K562 (cell line): ENCODE results near the gene SIKE1. TPM values are rescaled to one million over a fixed set of nuclear protein-coding genes. Genes with fewer than 3 reads are reported as not detected.
A peak's percentile ranks its signal among the peaks of the same experiment; 100 is the strongest.

ENCODE experiments used
- ARID1B ChIP-seq: fragments of 450-650 bp; IDR thresholded peaks from 2 replicates; pipeline ENCODE4 v1.6.1; 2016; ENCODE audit warnings: antibody characterized with exemption, mild to moderate bottlenecking, inconsistent platforms
- CBX2 ChIP-seq: fragments of 200-600 bp; sonication (generic); IDR thresholded peaks from one replicate; pipeline ENCODE4 v1.6.1; 2012; ENCODE audit warnings: mild to moderate bottlenecking, low read length, inconsistent platforms; ENCODE audit not compliant: insufficient read depth, poor library complexity, severe bottlenecking
- CHD2 ChIP-seq: IDR thresholded peaks from 2 replicates; pipeline ENCODE4 v1.6.1; 2011; ENCODE audit warnings: low read depth, low read length
- HDAC6 ChIP-seq: IDR thresholded peaks from 2 replicates; pipeline ENCODE4 v1.6.1; 2012; ENCODE audit warnings: low read depth, mild to moderate bottlenecking, control low read depth, inconsistent platforms, low read length, moderate library complexity
- HNRNPK ChIP-seq: fragments of 200-400 bp; formaldehyde crosslinking; IDR thresholded peaks from one replicate; pipeline ENCODE4 v1.6.1; 2018; ENCODE audit warnings: mild to moderate bottlenecking, low read depth, low read length; ENCODE audit not compliant: poor library complexity, severe bottlenecking
- KAT8 ChIP-seq: fragments of 450-650 bp; IDR thresholded peaks from 2 replicates; pipeline ENCODE4 v1.6.1; 2016; ENCODE audit warnings: low read depth, mild to moderate bottlenecking
- NFXL1 ChIP-seq: fragments of 450-650 bp; formaldehyde crosslinking; IDR thresholded peaks from 2 replicates; pipeline ENCODE4 v1.4.0; 2021; ENCODE audit warnings: mild to moderate bottlenecking
- NRF1 ChIP-seq, 2 experiments: fragments of 450-650 bp; IDR thresholded peaks in 1 of 2; conservative IDR thresholded peaks in 1 of 2; 2 replicates each; pipeline ENCODE4 v1.6.1; 2014; ENCODE audit warnings: mild to moderate bottlenecking in 2 of 2
- POLR2AphosphoS2 ChIP-seq: IDR thresholded peaks from 2 replicates; pipeline ENCODE4 v1.6.1; 2012; ENCODE audit warnings: low read length, improper control_type of control experiment
- POLR3A ChIP-seq: IDR thresholded peaks from 2 replicates; pipeline ENCODE4 v1.6.1; 2011; ENCODE audit warnings: borderline replicate concordance, mild to moderate bottlenecking, moderate library complexity; ENCODE audit not compliant: insufficient read length, insufficient read depth; ENCODE audit errors: extremely low read depth
- PTRF ChIP-seq: fragments of 450-650 bp; IDR thresholded peaks from 2 replicates; pipeline ENCODE4 v1.6.1; 2016; ENCODE audit warnings: mild to moderate bottlenecking, missing genetic modification characterization, missing compliant biosample characterization
- RHOXF2B ChIP-seq: fragments of 250-450 bp; sonication (Bioruptor Pico); conservative IDR thresholded peaks from 2 replicates; pipeline ENCODE4 v1.5.1; 2021
- SMAD3 ChIP-seq: fragments of 450-650 bp; formaldehyde crosslinking; conservative IDR thresholded peaks from 2 replicates; pipeline ENCODE4 v1.4.0; 2020; ENCODE audit warnings: mild to moderate bottlenecking
- TSC22D4 ChIP-seq: fragments of 450-650 bp; IDR thresholded peaks from 2 replicates; pipeline ENCODE4 v1.6.1; 2016; ENCODE audit warnings: missing genetic modification characterization, missing biosample characterization, control low read depth
- ZNF134 ChIP-seq: fragments of 250-450 bp; sonication (Bioruptor Pico); conservative IDR thresholded peaks from 2 replicates; pipeline ENCODE4 v1.4.0; 2020
- ZNF274 ChIP-seq: IDR thresholded peaks from 2 replicates; pipeline ENCODE4 v1.6.1; 2011; ENCODE audit warnings: low read depth, mild to moderate bottlenecking, low read length, moderate library complexity, borderline replicate concordance
- ZNF347 ChIP-seq: fragments of 450-650 bp; formaldehyde crosslinking; IDR thresholded peaks from 2 replicates; pipeline ENCODE4 v1.4.0; 2020; ENCODE audit warnings: low read depth, mild to moderate bottlenecking, moderate library complexity
- ZNF354B ChIP-seq: fragments of 250-450 bp; sonication (Bioruptor Pico); IDR thresholded peaks from 2 replicates; pipeline ENCODE4 v1.4.0; 2020
- ZNF695 ChIP-seq: fragments of 450-650 bp; formaldehyde crosslinking; IDR thresholded peaks from 2 replicates; pipeline ENCODE4 v1.4.0; 2020; ENCODE audit warnings: mild to moderate bottlenecking, moderate library complexity
- ZSCAN29 ChIP-seq: fragments of 450-650 bp; IDR thresholded peaks from 2 replicates; pipeline ENCODE4 v1.6.1; 2017
- polyA plus RNA-seq, 8 experiments: library from polyadenylated mRNA; depleted of rRNA in 4 of 8; stranded (reverse) in 5 of 8; unstranded in 3 of 8; fragments of >200 nt; fragmentation: Nextera tagmentation in 2 of 8; fragmentation: Illumina TruSeq in 1 of 8; extraction: Ambion mirVana in 2 of 8; extraction: Trizol in 1 of 8; gene quantifications; 2 replicates each; pipeline versions ENCODE4 v1.2.1 to v1.2.3, GENCODE V29; 2011 to 2014; ENCODE audit warnings: inconsistent platforms in 1 of 8, missing spikeins in 1 of 8
- total RNA-seq, 7 experiments: library from RNA; depleted of rRNA in 6 of 7; stranded (reverse); fragments of >200 nt in 6 of 7; fragmentation: Illumina TruSeq in 2 of 7; extraction: Trizol in 2 of 7; gene quantifications; 2 replicates each; pipeline versions ENCODE4 v1.2.1 to v1.2.3, GENCODE V29; 2011 to 2021; ENCODE audit warnings: low replicate concordance in 1 of 7
- TF ChIP-seq, protein P1 (sequence below): fragments of 200-800 bp; sonication (Bioruptor generic); IDR thresholded peaks from 2 replicates; pipeline ENCODE4 v1.6.1; 2017; ENCODE audit warnings: missing genetic modification characterization, missing compliant biosample characterization
- TF ChIP-seq, protein P2 (sequence below): fragments of 250-450 bp; sonication (Bioruptor Pico); IDR thresholded peaks from 2 replicates; pipeline ENCODE4 v1.8.0; 2021; ENCODE audit warnings: borderline replicate concordance, mild to moderate bottlenecking, moderate library complexity; ENCODE audit not compliant: poor library complexity, severe bottlenecking
- TF ChIP-seq, protein P3 (sequence below): IDR thresholded peaks from 2 replicates; pipeline ENCODE4 v1.6.1; 2016; ENCODE audit warnings: missing genetic modification characterization, missing compliant biosample characterization
- TF ChIP-seq, protein P4 (sequence below): fragments of 450-650 bp; IDR thresholded peaks from 2 replicates; pipeline ENCODE4 v1.6.1; 2014; ENCODE audit warnings: low read depth, mild to moderate bottlenecking, moderate library complexity, borderline replicate concordance

SIKE1 gene
- total and polyA plus RNA-seq, 9 of the 15 experiments (the other 6 are each of a cell fraction or from before 2014, with no cell fraction given), result 21.8 to 144 (median 76.3) TPM

DNA sequence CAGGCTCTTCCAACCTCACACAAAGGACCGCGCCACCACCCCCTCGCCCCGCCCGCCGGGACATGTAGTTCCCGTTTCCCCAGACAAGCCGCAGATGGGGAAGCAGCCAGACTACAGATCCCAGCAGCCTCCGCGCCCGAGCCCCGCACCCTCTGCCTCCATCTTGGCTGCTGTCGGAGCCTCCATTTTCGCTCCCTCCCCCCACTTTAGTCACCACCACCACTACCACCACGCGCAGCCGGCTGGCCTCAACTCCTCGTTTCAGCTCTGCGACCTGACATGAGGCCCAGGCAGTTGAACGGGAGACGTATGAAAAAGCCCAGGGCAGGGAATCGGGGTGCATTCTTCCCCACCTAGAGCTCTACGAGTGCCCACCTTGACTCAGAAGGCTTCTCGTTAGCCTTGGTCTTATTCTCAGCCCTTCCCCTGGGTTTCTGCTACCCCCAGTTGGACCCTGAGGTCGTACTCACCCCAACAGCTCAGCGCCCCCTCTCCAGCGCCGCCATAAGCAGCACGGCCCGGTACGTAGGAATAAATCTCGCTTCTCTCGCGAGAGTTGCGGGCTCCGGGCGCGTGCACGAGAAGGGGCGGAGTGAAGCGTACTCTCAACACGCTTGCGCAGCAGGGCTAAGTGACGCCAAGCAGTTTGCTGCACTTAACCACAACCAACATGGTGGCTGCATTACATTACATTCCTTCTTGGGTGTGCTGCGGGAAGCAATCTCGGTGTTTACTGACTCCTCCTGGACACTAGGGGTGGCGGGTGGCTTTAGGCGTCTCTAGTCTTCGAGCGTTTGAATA is 22.8 kb downstream of the SIKE1 start, which contains the start of gene CSDE1 (continued):
- TF ChIP-seq, protein P1, sequence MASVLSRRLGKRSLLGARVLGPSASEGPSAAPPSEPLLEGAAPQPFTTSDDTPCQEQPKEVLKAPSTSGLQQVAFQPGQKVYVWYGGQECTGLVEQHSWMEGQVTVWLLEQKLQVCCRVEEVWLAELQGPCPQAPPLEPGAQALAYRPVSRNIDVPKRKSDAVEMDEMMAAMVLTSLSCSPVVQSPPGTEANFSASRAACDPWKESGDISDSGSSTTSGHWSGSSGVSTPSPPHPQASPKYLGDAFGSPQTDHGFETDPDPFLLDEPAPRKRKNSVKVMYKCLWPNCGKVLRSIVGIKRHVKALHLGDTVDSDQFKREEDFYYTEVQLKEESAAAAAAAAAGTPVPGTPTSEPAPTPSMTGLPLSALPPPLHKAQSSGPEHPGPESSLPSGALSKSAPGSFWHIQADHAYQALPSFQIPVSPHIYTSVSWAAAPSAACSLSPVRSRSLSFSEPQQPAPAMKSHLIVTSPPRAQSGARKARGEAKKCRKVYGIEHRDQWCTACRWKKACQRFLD (CRISPR knock-in tag), result 0 out of 2 replicates have a peak, but pooled peaks have one; percentile 15
- TF ChIP-seq POLR2AphosphoS2 (peak; percentile 82; the same call in 1 of the 2 replicates), RHOXF2B (CRISPR knock-in tag) (no peak), PTRF (tag) (no peak), CHD2 (peak; percentile 98), SMAD3 (CRISPR knock-in tag) (no peak; the same call in 1 of the 2 replicates), KAT8 (peak; percentile 93), ARID1B (peak; percentile 61; the same call in 1 of the 2 replicates), ZNF347 (CRISPR knock-in tag) (no peak), NFXL1 (CRISPR knock-in tag) (peak; percentile 87), NRF1 (conservative IDR thresholded peaks at IDR 0.05 in 1 of 2, IDR thresholded peaks at IDR 0.05 in 1 of 2) (peak; percentile 98), ZNF134 (CRISPR knock-in tag) (no peak), CBX2 (no peak), HDAC6 (peak; percentile 33; the same call in 1 of the 2 replicates), ZNF274 (no peak), TSC22D4 (tag) (no peak), ZNF354B (CRISPR knock-in tag) (no peak), ZSCAN29 (no peak), HNRNPK (no peak), POLR3A (no peak), ZNF695 (CRISPR knock-in tag) (0 out of 2 replicates have a peak, but pooled peaks have one; percentile 36)
- TF ChIP-seq, protein P2, sequence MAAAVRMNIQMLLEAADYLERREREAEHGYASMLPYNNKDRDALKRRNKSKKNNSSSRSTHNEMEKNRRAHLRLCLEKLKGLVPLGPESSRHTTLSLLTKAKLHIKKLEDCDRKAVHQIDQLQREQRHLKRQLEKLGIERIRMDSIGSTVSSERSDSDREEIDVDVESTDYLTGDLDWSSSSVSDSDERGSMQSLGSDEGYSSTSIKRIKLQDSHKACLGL (CRISPR knock-in tag), result no peak
- TF ChIP-seq, protein P3, sequence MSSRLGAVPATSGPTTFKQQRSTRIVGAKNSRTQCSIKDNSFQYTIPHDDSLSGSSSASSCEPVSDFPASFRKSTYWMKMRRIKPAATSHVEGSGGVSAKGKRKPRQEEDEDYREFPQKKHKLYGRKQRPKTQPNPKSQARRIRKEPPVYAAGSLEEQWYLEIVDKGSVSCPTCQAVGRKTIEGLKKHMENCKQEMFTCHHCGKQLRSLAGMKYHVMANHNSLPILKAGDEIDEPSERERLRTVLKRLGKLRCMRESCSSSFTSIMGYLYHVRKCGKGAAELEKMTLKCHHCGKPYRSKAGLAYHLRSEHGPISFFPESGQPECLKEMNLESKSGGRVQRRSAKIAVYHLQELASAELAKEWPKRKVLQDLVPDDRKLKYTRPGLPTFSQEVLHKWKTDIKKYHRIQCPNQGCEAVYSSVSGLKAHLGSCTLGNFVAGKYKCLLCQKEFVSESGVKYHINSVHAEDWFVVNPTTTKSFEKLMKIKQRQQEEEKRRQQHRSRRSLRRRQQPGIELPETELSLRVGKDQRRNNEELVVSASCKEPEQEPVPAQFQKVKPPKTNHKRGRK (tag), result no peak
- TF ChIP-seq, protein P4, sequence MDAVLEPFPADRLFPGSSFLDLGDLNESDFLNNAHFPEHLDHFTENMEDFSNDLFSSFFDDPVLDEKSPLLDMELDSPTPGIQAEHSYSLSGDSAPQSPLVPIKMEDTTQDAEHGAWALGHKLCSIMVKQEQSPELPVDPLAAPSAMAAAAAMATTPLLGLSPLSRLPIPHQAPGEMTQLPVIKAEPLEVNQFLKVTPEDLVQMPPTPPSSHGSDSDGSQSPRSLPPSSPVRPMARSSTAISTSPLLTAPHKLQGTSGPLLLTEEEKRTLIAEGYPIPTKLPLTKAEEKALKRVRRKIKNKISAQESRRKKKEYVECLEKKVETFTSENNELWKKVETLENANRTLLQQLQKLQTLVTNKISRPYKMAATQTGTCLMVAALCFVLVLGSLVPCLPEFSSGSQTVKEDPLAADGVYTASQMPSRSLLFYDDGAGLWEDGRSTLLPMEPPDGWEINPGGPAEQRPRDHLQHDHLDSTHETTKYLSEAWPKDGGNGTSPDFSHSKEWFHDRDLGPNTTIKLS, result peak; percentile 95
